NCI-H2227 (cell line): ENCODE measurements around the gene ANO7.

Source experiments
- DNase-seq: peaks from one replicate; lab custom pipeline; 2025; ENCODE audit not compliant: unreplicated experiment; lab: John Stamatoyannopoulos, UW

The ANO7 gene

DNA sequence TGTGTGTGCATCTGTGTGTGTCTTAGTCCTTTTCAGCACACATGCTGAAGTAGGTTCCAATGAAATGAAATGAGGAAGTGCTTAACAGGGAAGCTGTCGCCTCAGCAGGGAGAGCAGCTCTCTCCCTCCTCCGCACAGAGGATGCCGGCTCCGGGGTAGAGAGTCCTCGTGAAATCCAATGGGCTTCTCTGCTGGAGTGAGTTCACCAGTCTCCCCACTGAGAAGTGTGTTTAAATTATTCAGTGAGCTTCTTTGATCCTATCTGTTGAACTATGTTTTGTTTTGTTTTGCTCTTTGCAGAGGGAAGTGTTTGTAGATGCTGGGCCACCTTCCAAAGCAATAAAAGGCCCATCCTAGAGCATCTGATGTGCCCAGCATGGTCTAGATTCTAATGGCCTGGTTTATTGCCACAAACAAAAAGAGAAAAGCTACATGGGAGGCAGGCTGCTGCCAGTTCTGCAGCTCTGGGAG is 31.5 kb upstream of the ANO7 start:
- DNase-seq: no peak

DNA sequence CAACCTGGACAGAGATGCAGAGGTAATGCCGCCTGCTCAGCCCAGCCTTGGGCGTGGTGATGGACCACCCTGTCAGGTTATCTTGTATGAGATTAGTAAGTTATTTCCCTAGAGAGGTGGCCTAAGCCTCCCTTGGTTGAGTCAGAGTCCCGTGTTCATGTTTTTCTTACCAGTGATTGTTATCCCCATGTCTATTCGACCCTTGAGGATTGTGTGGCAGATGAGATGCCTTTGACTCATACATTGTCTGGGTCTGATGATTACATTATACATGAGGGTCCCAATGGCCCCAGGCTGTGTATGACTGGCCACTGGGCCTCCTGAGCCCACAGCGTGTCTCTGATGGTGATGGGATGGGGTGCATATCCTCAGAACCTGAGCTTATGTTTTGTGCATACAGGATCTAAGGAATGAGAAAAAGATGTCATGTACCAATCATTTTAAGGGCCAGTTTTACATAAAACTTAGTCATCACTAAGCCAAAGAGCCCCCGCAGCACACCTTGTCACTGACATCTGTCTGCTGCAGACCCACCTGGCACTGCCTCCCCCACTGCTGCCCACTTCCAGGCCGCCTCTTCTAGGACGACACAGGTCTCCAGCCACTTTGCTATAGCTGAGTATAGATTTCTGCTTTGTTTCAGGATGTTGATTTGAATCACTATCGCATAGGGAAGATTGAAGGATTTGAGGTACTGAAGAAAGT is 30.5 kb upstream of the ANO7 start:
- DNase-seq: no peak

DNA sequence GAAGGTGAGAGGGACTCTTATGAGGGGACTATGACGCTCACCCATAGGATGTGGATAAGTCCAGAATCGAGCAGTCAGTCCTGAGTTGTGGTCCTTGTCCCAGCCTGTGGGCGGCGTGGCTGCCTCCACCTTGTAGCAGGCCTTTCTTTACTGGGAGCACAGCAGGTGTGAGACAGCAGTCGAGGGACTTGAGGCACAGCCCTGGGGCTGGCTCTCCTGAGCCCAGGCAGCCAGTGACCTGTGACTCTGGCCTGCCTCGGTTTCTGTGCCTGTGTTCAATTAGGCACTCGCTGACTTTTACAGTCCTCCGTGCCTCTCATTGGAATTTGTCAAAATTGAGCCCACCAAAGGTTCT is 30.0 kb upstream of the ANO7 start:
- no peak for DNase-seq

DNA sequence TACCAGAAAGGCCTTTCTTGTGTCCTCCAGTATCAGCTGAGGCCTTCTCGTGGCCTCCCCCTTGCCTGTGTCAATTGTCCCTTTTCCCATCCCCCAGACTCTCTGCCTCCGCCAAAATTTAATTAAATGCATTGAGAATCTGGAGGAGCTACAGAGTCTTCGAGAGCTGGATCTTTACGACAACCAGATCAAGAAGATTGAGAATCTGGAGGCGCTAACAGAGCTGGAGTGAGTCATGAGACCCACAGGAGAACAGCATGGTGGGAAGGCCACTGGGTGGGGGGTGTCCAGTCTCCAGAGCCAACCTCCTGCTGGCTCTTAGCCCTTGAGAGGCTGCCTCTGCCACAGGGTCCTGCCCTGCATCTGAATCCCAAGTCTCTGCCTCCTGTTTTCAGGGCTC is 29.4 kb upstream of the ANO7 start:
- no peak for DNase-seq

DNA sequence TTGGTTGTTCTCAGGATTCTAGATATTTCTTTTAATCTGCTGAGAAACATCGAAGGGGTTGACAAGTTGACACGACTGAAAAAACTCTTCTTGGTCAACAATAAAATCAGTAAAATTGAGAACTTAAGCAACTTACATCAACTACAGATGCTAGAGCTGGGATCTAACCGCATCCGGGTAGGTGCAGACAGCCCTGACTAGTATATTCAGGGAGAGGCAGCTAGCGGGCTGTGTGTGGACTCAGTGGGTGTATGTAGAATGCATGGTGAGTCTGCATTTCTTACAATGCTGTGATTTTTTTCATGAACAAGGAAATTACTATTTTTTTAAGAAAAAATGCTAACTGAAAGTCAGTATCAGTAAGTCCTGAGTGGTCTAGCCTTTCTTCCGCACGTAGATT is 28.2 kb upstream of the ANO7 start:
- no peak for DNase-seq

DNA sequence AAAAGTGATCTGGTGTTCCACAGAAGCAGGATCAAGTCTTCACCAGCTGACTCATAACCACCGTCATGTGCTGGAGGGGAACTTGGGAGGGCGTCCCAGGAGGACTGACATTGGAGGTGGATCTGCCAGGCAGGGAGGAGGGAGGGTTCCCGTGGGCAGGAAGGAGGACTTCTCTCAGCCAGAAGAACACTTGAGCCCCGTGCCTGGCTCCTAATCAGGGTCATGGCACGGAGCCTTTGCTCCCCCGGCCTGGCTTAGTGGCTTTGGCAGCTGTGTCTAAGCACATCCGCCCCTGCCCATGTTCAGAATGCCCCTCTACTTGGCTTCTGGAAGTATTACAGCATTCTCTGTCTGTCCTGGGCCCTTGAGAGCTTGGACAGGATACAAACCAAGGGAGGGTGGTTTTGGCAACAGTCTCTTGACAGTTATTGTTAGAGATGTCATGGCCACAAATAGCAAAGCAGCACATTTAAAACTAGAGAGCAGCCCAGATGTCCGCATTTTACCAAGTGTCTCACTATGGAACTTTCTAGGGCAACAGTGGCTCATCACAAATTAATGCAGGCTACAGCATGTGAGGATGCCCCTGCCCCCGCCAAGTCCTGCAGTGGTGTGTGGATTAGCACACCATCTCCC is 26.7 kb upstream of the ANO7 start:
- no peak for DNase-seq

DNA sequence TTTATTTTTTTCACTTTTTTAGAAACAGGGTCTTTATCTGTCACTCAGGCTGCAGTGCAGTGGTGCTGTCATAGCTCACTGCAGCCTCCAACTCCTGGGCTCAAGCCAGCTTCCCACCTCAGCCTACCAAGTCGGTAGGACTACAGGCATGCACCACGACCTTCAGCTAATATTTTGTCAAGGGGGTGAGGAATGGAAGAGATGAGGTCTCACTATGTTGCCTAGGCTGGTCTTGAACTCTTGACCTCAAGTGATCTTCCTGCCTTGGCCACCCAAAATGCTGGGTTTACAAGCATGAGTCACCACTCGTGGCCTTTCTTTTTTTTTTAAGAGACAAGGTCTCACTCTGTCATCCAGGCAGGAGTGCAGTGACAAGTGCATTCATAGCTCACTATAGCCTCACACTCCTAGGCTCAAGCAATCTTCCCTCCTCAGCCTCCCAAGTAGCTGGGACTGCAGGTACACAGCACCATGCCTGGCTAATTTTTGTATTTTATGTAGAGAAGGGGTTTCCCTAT is 24.8 kb upstream of the ANO7 start:
- DNase-seq: no peak

DNA sequence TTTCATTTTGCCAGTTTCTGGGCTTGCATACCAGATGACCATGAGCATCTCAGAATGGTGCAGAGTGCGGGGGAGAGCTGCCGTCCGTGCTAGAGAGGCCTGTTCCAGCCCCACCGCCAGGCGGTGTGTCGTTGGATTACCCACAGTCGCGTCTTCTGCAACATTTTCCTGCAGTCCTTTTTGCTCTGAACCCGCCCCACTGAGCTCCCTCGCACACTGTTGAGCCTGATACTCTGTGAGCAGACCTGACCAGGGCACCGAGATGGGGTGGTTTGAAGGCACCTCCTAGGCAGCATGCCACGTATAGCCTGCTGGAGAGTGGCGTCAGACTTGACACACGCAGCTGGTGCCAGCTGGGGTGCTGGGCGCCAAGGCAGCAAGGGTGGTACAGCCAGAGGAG is 20.1 kb upstream of the ANO7 start:
- DNase-seq: no peak

DNA sequence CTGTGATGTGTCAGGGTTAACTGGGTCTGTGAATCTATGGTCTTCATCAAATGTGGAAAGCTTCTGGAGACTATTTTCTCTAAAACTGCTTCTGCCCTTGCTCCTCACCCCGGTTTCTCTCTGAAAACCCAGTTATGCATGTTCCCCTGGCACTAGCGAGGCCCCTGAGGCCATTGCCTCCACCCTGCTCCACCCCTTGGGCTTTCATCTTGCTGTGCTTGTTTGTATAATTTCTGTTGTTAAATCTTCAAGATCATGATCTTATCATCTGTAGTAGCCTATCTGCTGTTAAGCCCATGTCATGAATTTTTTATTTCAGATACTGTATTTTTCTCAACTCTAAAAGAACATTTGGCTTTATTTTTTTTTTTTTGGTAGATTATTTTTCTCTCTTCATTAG is 14.9 kb upstream of the ANO7 start:
- no peak for DNase-seq

DNA sequence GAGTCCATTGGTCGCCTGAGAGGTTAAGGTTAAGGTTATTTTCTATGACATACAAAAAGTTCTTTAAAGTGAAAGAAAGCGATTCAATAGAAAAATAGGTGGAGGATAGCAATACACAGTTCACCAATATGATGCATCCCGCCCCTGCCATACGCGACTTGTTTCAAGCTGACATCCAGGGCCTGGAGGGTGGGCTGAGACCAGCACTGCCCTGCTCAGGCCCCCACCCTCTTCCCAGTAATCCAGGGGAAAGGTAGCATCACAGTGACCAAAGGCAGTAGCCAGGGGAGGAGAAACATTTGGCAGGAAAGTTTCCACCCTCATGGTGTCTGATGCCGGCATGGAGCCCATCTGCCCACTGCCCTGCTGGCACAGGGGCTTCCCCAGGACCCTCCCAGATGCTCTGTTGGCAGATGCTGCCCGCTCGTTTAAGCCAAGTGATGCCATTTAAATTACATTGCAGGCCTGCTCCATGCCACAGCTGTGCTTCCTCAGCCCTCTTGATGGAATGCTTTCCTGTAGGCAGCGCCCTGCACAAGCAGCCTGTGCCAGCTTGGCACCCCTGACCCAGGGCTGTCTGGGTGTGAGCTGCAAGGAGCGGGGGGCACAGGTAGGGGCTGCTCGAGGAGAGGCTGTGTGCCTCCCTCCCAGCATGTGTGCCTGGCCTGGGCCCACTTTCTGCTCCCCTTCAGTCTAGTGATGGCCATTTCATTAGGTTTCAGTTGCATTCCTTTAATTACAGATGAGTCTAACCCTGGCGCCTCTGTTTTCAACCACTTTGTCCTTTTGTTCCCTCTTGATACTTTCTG is 10.7 kb upstream of the ANO7 start:
- no peak for DNase-seq

DNA sequence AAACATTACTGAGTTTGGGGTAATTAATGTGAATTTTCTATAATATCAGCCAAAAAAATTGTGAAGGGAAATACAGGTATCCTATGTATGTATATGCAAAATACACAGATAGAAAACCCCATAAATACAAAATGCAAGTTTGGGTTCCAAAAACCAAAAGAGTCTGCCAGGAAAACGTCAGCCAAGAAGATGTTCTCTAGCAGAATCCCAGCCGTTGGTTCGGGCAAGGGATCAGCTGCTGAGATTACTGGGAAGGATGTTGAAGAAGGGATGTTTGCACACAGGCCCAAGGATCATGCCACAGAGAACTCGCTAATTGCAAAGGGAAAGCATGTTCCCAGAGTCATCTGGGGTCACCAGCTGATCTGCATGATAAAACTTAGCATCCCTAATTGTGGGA is 9.5 kb upstream of the ANO7 start:
- no peak for DNase-seq

DNA sequence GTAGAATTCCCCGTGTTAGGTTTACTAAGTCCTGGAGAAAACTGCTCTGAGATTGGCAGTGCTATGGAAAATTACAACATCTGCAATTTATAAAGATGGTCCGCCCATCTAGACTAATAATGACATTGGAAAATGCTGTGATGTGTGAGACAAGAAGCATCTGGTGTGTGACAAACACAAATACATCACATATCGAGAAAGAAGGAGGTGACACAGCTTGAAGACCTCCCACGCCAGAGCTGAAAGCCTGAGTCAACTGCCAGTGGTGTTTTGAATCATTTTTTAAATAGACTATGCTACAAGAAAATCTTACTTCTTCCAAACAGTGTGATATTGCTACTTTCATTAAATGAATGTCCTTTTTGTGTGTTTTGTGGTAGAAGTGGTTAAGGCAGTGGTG is 8.6 kb upstream of the ANO7 start:
- no peak for DNase-seq

DNA sequence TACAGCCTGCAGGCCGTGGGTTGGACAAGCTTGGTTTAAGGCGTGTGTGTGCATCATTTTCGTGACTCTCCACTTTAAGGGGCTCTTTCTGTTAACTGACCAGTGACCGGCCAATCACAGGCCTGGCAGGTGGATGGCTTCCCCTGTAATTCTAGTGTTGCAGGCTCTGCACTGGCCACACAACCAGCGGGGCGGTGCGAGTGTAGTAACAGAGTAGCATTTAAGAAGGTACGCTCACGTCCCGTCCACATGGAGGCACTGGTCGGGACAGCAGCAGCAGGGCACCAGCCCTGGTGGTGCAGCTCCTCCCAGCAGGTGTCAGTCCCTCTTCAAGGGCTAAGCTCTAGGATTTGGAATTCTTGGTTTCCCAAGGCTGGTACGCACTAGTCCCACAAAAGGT is 8.0 kb upstream of the ANO7 start:
- no peak for DNase-seq

DNA sequence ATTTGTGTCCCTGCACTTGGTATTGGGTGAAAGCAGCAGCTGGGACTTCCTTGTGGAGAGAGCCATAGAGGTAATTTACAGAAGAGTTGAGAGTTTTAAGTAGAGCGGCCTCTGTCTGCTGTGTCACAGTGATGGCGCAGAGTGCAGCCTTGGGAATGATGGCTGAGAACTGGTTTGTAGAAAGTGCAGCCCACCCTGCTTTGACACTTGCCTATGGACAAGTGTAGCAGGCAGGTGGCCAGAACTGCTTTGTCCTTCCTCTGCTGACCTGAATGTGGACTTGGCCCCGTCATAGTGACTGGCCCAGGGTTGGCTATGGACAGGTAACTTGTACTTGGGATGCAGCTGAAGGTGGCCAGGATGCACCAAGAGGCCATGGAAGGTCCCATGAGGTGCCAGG is 6.4 kb upstream of the ANO7 start:
- no peak for DNase-seq

DNA sequence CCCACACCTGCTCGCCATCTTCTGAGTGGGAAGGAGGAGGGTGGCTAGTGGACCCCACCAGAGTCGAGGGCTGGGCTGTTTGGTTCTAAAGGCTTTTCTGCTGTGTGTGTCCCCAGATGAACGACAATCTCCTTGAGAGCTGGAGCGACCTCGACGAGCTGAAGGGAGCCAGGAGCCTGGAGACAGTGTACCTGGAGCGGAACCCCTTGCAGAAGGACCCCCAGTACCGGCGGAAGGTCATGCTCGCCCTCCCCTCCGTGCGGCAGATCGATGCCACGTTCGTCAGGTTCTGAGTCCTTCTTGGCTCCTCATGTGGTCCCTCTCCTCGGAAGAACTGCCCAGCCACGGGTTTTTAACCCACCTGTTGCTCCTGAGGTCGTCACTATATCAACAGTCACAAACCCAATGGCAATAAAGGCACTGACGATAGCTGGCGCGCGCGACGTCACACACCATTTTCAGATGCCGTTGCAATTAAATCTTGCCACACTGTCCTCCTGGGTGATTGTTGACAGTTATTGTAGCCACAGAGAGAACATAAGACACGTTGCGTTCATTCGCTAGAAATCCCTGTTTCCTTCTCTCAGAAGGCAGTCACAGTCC is 5.8 kb upstream of the ANO7 start:
- no peak for DNase-seq

DNA sequence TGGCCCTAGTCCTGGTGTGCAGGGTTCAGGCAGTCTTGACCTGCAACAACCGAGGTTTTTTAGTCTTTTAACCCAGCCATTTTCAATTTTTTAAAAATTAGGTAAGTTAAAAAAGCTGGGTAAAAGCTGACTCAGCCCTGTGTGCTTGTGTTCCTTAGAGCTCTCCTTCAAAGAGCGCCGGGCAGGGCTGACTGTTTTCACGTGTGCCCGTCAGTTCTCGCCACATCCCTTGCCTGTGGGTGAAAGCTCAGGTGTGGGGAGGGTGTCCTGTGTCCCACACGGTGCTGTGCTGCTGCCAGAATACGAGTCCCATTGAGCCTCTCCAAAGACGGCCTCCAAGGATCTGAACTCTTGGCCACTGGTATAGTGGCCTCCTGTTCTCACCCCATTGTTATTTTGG is 5.3 kb upstream of the ANO7 start:
- DNase-seq: no peak

DNA sequence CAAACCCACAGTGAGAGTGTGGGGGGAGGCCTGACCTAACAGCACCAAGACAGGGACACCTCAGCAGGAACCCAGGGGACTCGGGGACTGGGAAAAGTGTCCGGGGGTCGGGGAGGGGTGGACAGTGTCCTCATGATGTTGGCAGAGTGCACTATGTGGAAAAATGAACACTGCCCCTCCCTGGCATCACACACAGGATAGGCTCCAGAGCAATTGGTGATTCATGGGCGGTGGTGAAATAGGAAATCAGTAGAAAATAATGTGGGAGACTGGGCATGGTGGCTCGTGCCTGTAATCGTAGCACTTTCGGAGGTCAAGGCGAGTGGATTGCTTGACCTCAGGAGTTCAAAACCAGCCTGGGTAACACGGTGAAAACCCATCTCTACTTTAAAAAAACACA is 3.6 kb upstream of the ANO7 start:
- no peak for DNase-seq

DNA sequence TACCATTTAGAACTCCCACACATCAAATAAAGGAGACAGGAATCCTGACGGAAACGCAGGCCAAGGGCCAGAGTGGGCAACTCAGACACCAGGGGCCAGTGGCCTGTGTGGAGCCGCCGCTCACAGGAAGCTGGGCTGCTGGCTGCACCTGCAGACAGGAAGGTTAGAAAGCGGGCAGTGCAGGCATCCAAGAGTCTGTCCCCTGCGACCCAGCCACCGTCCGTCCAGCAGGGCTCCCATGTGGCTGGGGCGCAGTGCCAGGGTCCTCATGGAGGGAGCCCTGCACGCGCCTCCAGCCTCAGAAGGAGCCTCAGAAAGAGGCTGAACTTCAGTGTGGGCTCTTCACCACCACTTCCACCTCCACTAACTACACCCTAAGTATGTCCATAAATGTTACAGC is 2.5 kb upstream of the ANO7 start:
- no peak for DNase-seq

DNA sequence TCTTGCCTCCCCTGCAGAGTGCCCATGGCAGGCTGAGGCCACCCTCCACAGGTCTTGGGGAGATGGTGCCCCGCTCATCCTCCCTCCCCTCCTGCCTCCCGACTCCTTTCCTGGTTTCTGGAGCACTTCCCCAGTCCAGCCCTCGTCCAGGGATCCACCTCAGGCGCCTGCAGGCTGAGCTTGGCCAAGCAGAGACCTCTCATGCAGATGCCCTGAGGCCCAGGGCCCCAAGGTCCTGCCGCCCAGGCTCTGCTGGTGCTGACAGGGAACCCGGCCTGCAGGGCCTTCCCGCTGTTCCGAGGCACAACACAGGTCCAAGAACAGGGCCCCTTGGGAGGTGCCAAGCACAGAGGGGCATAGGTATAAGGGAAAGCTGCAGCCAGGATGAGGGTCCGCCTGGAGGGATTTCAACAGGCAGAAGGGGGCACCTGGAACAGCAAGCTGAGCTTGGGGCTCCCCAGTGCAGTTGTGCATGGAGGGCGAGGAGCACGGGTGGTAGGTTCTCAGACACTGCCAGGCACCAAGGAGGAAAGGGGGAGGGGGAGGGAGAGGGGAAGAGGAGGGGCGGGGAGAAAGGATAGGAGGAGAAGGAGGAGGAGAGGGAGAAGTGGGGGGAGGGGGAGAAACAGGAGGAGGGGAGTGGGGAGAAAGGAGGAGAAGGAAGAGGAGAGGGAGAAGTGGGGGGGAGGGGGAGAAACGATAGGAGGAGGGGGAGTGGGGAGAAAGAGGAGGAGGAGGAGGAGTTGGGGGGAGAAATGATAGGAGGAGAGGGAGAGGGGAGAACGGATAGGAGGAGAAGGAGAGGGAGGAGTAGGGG is 1.2 kb upstream of the ANO7 start:
- DNase-seq: no peak

DNA sequence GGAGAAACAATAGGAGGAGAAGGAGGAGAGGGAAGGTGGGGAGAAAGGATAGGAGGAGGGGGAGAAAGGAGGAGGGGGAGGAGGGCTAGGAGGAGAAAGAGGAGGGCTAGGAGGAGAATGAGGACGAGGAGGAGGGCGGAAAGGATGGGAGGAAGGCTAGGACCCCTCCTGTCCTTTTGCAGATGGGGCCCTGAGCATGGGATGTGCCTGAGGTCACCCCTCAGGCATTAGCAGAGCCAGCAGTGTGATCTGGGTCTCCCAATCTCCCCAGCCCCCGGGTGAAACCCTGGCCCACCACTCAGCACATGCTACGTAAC is 601 bp upstream of the ANO7 start:
- DNase-seq: no peak
